Chondrocyte (in vitro differentiated cells): ENCODE measurements around the gene CES1. TPM values are rescaled to one million over a fixed set of nuclear protein-coding genes. Genes with fewer than 3 reads are reported as not detected.
"Not testable (repeated sequence)": the region's sequence is repeated elsewhere in the genome, so short reads cannot be mapped to it uniquely, and the experiment has no call there.

Experiments
- DNase-seq: peaks from one replicate; pipeline ENCODE4 v3.0.0; 2021; ENCODE audit warnings: mixed read lengths, low spot score
- H3K27ac Mint-ChIP-seq: one replicate; pipeline ENCODE4 v1.8.0; 2021; ENCODE audit warnings: mild to moderate bottlenecking, moderate library complexity, mixed read lengths; ENCODE audit not compliant: unreplicated experiment
- H3K27me3 Mint-ChIP-seq: 2 replicates; pipeline ENCODE4 v1.8.0; 2021; ENCODE audit warnings: low read depth, mixed read lengths
- H3K36me3 Mint-ChIP-seq: 2 replicates; pipeline ENCODE4 v1.8.0; 2021; ENCODE audit warnings: low read depth, mixed read lengths
- H3K4me1 Mint-ChIP-seq: 2 replicates; pipeline ENCODE4 v1.8.0; 2021; ENCODE audit warnings: low read depth, mild to moderate bottlenecking, mixed read lengths
- H3K4me3 Mint-ChIP-seq: one replicate; pipeline ENCODE4 v1.8.0; 2021; ENCODE audit warnings: mild to moderate bottlenecking, moderate library complexity, mixed read lengths; ENCODE audit not compliant: unreplicated experiment
- H3K9me3 Mint-ChIP-seq: 2 replicates; pipeline ENCODE4 v1.8.0; 2021; ENCODE audit warnings: low read depth, mixed read lengths
- CTCF ChIP-seq: fragments of 200-600 bp; sonication (generic); IDR thresholded peaks from 2 replicates; pipeline ENCODE4 v1.5.0; 2021; ENCODE audit warnings: antibody characterized with exemption, mild to moderate bottlenecking, moderate library complexity
- total RNA-seq: library from RNA; stranded (reverse); gene quantifications from 3 replicates; pipeline ENCODE4 v1.2.1, GENCODE V29; 2021

Gene CES1
- total RNA-seq, 1 donor from 2014 or later = not detected

- no peak for DNase-seq
- peaks cover 5% of the 10 kb centered on the region for H3K9me3 Mint-ChIP-seq
- peaks cover 18% of the 10 kb centered on the region for H3K27me3 Mint-ChIP-seq
- no peak for TF ChIP-seq CTCF
- no peaks in the 10 kb centered on the region for H3K4me1 Mint-ChIP-seq
- H3K36me3 Mint-ChIP-seq = no peaks in the 10 kb centered on the region
- H3K4me3 Mint-ChIP-seq = no peak overlapping the region
- H3K27ac Mint-ChIP-seq = no peak overlapping the region
Observed at GRCh38 chr16:55775857-55776256, 57.0 kb downstream of the CES1 start.

GRCh38 chr16:55773859-55774549 is 58.9 kb downstream of the CES1 start:
- no peak for TF ChIP-seq CTCF
- H3K9me3 Mint-ChIP-seq = peaks cover 5% of the 10 kb centered on the region
- no peaks in the 10 kb centered on the region for H3K36me3 Mint-ChIP-seq
- H3K4me1 Mint-ChIP-seq = no peaks in the 10 kb centered on the region
- no peak overlapping the region for H3K27ac Mint-ChIP-seq
- H3K4me3 Mint-ChIP-seq = no peak overlapping the region
- peaks cover 17% of the 10 kb centered on the region for H3K27me3 Mint-ChIP-seq
- DNase-seq = no peak

GRCh38 chr16:55765161-55765560 is 67.7 kb downstream of the CES1 start:
- Mint-ChIP-seq H3K4me3 (no peak overlapping the region), H3K36me3 (no peaks in the 10 kb centered on the region), H3K27ac (no peak overlapping the region), H3K27me3 (peaks cover 12% of the 10 kb centered on the region), H3K4me1 (no peaks in the 10 kb centered on the region), H3K9me3 (no peaks in the 10 kb centered on the region)
- no peak for TF ChIP-seq CTCF
- no peak for DNase-seq

DNA sequence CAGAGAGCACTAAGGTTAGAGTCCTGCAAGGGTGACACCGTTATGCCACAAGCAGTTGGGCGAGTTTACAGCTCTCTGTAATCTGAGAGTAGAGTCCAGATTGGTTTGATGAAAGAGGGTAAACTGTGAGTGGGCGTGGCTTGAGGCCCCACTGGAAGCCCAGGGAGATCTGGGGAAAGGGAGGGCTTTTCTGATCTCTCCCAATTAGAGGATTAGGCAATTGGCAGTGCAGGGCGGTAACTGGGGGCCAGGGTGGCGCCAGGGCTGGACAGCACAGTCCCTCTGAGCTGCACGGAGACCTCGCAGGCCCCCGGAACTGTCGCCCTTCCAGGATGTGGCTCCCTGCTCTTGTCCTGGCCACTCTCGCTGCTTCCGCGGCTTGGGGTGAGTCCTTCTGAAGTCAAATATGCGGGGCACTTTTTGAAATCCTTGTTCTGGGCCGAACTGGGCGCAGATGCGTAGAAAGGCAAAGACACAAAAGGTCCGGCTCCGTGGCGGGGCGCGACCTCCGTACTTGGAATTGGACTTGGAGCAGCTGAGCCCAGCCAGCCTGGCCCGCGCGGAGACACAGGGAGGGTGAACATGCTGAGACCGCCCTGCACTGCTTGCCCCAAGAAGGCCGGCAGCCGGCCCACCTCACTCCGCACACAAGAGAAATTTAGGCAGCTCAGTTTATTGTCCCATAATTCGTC is 72.4 kb downstream of the CES1 start:
- no peaks in the 10 kb centered on the region for H3K36me3 Mint-ChIP-seq
- H3K27ac Mint-ChIP-seq = no peak overlapping the region
- H3K9me3 Mint-ChIP-seq = no peaks in the 10 kb centered on the region
- DNase-seq = no peak
- H3K4me1 Mint-ChIP-seq = no peaks in the 10 kb centered on the region
- H3K27me3 Mint-ChIP-seq = peaks cover 12% of the 10 kb centered on the region
- H3K4me3 Mint-ChIP-seq = peak overlapping the region; percentile 5
- no peak for TF ChIP-seq CTCF

GRCh38 chr16:55759965-55760309 is 73.0 kb downstream of the CES1 start:
- not testable (repeated sequence) for H3K4me1 Mint-ChIP-seq, H3K9me3 Mint-ChIP-seq, H3K36me3 Mint-ChIP-seq, H3K27ac Mint-ChIP-seq, H3K4me3 Mint-ChIP-seq, H3K27me3 Mint-ChIP-seq, DNase-seq

GRCh38 chr16:55757595-55758527 is 75.0 kb downstream of the CES1 start:
- H3K4me1 Mint-ChIP-seq = peaks cover 11% of the 10 kb centered on the region
- not testable (repeated sequence) for H3K27ac Mint-ChIP-seq, H3K36me3 Mint-ChIP-seq, DNase-seq, H3K9me3 Mint-ChIP-seq, H3K27me3 Mint-ChIP-seq, H3K4me3 Mint-ChIP-seq
